ENCODE data around the gene FRMPD3. TPM values are rescaled to one million over a fixed set of nuclear protein-coding genes. Genes with fewer than 3 reads are reported as not detected.

FRMPD3 gene
- polyA plus RNA-seq, 1 donor (not counting 4 experiments of a cell fraction or from before 2014, with no cell fraction given) = not detected

DNA sequence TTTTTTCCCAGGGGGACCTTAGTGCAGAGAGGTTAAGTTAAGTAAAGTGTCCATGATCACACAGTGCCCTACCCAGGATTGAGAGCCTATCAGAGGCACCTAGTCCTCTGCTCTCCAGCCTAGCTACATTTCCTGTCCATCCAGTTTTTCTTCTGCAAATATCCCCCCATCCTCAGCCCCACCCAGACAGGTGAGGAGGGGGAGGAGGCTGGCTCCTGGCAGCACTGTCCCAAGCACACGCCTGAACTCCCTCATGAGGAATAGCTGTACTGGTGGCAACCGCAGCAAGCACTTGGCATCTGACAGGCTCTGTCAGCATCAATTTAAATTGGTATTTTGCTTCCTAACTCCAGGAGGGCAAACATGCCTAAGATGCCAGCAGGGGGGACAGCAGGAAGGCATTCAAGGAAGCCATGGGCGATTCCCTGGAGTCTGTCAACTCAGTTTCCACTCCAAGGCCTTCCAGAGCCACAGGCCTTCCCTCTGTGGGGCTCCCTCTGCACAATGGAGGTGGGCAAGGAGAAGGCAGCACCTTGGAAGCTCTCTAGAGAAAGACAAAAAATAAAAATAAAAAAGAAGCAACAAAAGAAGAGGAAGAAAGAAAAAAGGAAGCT, 6.4 kb upstream of the FRMPD3 start:
- Histone ChIP-seq H3K9ac (ENCODE audit: control insufficient read depth, extremely low read depth, insufficient read depth, low read length) (no peak overlapping the region), H2AFZ (ENCODE audit: control insufficient read depth, low read length) (no peak overlapping the region), H3K4me2 (ENCODE audit: control insufficient read depth, extremely low read depth, insufficient read depth, low read depth, low read length) (no peak overlapping the region), H3K9me1 (ENCODE audit: control insufficient read depth, extremely low read depth, insufficient read depth, low read length) (no peaks in the 10 kb centered on the region), H4K20me1 (ENCODE audit: control insufficient read depth, extremely low read depth, insufficient read depth, low read length) (no peaks in the 10 kb centered on the region), H3K36me3 (ENCODE audit: control insufficient read depth in 2 of 2, extremely low read depth in 1 of 2, insufficient read depth in 2 of 2, low read length in 2 of 2) (no peaks in the 10 kb centered on the region), H3K4me1 (ENCODE audit: control insufficient read depth, extremely low read depth, insufficient read depth, low read length) (no peaks in the 10 kb centered on the region), H3K79me2 (ENCODE audit: control insufficient read depth, insufficient read depth, low read length) (no peaks in the 10 kb centered on the region), H3K27me3 (ENCODE audit: control insufficient read depth, extremely low read depth, insufficient read depth, low read length) (peaks cover 32% of the 10 kb centered on the region), H3K9me3 (ENCODE audit: control insufficient read depth, low read depth, low read length) (no peaks in the 10 kb centered on the region), H3K4me3 (ENCODE audit: control insufficient read depth in 2 of 3, extremely low read depth in 1 of 3, insufficient read depth in 2 of 3, low read depth in 1 of 3, low read length in 3 of 3) (no peak overlapping the region), H3K27ac (ENCODE audit: control insufficient read depth, insufficient read depth, low read length) (no peak overlapping the region)
- dilution Hi-C loops (cut with MboI; ENCODE audit: extremely low pct_ligation_motif_present, low sequenced_read_pairs) = no loop called here
- TF ChIP-seq, protein P1, sequence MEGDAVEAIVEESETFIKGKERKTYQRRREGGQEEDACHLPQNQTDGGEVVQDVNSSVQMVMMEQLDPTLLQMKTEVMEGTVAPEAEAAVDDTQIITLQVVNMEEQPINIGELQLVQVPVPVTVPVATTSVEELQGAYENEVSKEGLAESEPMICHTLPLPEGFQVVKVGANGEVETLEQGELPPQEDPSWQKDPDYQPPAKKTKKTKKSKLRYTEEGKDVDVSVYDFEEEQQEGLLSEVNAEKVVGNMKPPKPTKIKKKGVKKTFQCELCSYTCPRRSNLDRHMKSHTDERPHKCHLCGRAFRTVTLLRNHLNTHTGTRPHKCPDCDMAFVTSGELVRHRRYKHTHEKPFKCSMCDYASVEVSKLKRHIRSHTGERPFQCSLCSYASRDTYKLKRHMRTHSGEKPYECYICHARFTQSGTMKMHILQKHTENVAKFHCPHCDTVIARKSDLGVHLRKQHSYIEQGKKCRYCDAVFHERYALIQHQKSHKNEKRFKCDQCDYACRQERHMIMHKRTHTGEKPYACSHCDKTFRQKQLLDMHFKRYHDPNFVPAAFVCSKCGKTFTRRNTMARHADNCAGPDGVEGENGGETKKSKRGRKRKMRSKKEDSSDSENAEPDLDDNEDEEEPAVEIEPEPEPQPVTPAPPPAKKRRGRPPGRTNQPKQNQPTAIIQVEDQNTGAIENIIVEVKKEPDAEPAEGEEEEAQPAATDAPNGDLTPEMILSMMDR (optimal IDR thresholded peaks at IDR 0.05 in 1 of 3, IDR thresholded peaks at IDR 0.05 in 1 of 3, conservative IDR thresholded peaks at IDR 0.05 in 1 of 3; ENCODE audit: extremely low read depth in 1 of 3, insufficient read depth in 2 of 3, low read length in 3 of 3) = no peak
- TF ChIP-seq EZH2 (IDR thresholded peaks at IDR 0.05; ENCODE audit: low read length) = no peak
- no peak for DNase-seq (ENCODE audit: low read depth, low spot score)
- FAIRE-seq = no peak

DNA sequence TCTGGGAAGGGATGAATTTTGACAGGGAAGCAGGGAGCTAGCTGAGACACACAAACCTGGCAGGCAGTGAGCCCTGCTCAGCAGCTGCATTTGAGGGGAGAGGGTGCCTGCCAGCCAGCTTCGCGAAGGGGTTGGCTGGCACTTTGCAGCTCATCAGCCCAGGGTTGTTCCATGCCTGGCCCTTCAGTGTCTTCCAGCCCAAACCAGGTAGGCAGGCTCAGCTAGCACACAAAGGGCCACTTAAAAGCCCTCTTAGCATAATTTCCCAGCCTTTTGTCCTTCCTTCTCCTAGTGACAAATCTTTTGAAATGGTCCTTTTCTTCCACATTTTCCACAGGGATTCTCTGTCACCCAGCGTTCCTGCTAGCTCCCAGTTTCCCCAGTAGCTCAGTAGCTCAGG, 4.3 kb upstream of the FRMPD3 start:
- dilution Hi-C loops (cut with MboI; ENCODE audit: extremely low pct_ligation_motif_present, low sequenced_read_pairs) = no loop called here
- H2AFZ ChIP-seq (ENCODE audit: control insufficient read depth, low read length) = no peak overlapping the region
- H4K20me1 ChIP-seq (ENCODE audit: control insufficient read depth, extremely low read depth, insufficient read depth, low read length) = no peaks in the 10 kb centered on the region
- H3K79me2 ChIP-seq (ENCODE audit: control insufficient read depth, insufficient read depth, low read length) = no peaks in the 10 kb centered on the region
- H3K9ac ChIP-seq (ENCODE audit: control insufficient read depth, extremely low read depth, insufficient read depth, low read length) = no peak overlapping the region
- H3K36me3 ChIP-seq (ENCODE audit: control insufficient read depth in 2 of 2, extremely low read depth in 1 of 2, insufficient read depth in 2 of 2, low read length in 2 of 2) = no peaks in the 10 kb centered on the region
- no peak overlapping the region for H3K4me3 ChIP-seq (ENCODE audit: control insufficient read depth in 2 of 3, extremely low read depth in 1 of 3, insufficient read depth in 2 of 3, low read depth in 1 of 3, low read length in 3 of 3)
- no peaks in the 10 kb centered on the region for H3K9me3 ChIP-seq (ENCODE audit: control insufficient read depth, low read depth, low read length)
- FAIRE-seq (no peak), DNase-seq (ENCODE audit: low read depth, low spot score) (no peak)
- no peaks in the 10 kb centered on the region for H3K4me1 ChIP-seq (ENCODE audit: control insufficient read depth, extremely low read depth, insufficient read depth, low read length)
- TF ChIP-seq, protein P1 (optimal IDR thresholded peaks at IDR 0.05 in 1 of 3, IDR thresholded peaks at IDR 0.05 in 1 of 3, conservative IDR thresholded peaks at IDR 0.05 in 1 of 3; ENCODE audit: extremely low read depth in 1 of 3, insufficient read depth in 2 of 3, low read length in 3 of 3) = no peak
- no peak for TF ChIP-seq EZH2 (IDR thresholded peaks at IDR 0.05; ENCODE audit: low read length)
- no peaks in the 10 kb centered on the region for H3K9me1 ChIP-seq (ENCODE audit: control insufficient read depth, extremely low read depth, insufficient read depth, low read length)
- H3K27ac ChIP-seq (ENCODE audit: control insufficient read depth, insufficient read depth, low read length) = no peak overlapping the region
- H3K27me3 ChIP-seq (ENCODE audit: control insufficient read depth, extremely low read depth, insufficient read depth, low read length) = peaks cover 45% of the 10 kb centered on the region
- H3K4me2 ChIP-seq (ENCODE audit: control insufficient read depth, extremely low read depth, insufficient read depth, low read depth, low read length) = no peak overlapping the region
